H9 (cell line): ENCODE measurements around the gene RAMAC. TPM values are rescaled to one million over a fixed set of nuclear protein-coding genes. Genes with fewer than 3 reads are reported as not detected.

ENCODE experiments used
- DNase-seq: peaks from one replicate; pipeline ENCODE4 v3.0.0-alpha.2; 2017
- H2AFZ ChIP-seq: one replicate; pipeline ENCODE4 v1.6.1; 2013; ENCODE audit warnings: mild to moderate bottlenecking, low read length, control low read depth, moderate library complexity
- H2AK5ac ChIP-seq: 2 replicates; pipeline ENCODE4 v1.6.1; 2013; ENCODE audit warnings: low read length, control low read depth, mixed read lengths; ENCODE audit not compliant: insufficient read length
- H2BK120ac ChIP-seq: one replicate; pipeline ENCODE4 v1.6.1; 2013; ENCODE audit warnings: low read depth, mild to moderate bottlenecking, low read length, control low read depth, inconsistent platforms; ENCODE audit not compliant: poor library complexity, severe bottlenecking
- H2BK12ac ChIP-seq: 2 replicates; pipeline ENCODE4 v1.6.1; 2013; ENCODE audit warnings: low read length, control low read depth, mixed read lengths, low read depth; ENCODE audit not compliant: insufficient read length
- H2BK15ac ChIP-seq: 2 replicates; pipeline ENCODE4 v1.6.1; 2013; ENCODE audit warnings: low read depth, low read length, control low read depth
- H2BK20ac ChIP-seq: one replicate; pipeline ENCODE4 v1.6.1; 2013; ENCODE audit warnings: low read depth, mild to moderate bottlenecking, low read length, control low read depth, inconsistent platforms; ENCODE audit not compliant: poor library complexity, severe bottlenecking
- H2BK5ac ChIP-seq: 2 replicates; pipeline ENCODE4 v1.6.1; 2013; ENCODE audit warnings: low read length, control low read depth, mixed read lengths; ENCODE audit not compliant: insufficient read length
- H3K14ac ChIP-seq: 2 replicates; pipeline ENCODE4 v1.6.1; 2013; ENCODE audit warnings: low read length, control low read depth; ENCODE audit not compliant: insufficient read depth
- H3K18ac ChIP-seq: 2 replicates; pipeline ENCODE4 v1.6.1; 2013; ENCODE audit warnings: low read depth, mild to moderate bottlenecking, mixed read lengths, low read length, control low read depth; ENCODE audit not compliant: insufficient read length
- H3K23ac ChIP-seq: 2 replicates; pipeline ENCODE4 v1.6.1; 2013; ENCODE audit warnings: low read length, control low read depth, mixed read lengths, low read depth; ENCODE audit not compliant: insufficient read length
- H3K23me2 ChIP-seq: 2 replicates; pipeline ENCODE4 v1.6.1; 2013; ENCODE audit warnings: low read depth, mild to moderate bottlenecking, mixed read lengths, low read length, control low read depth; ENCODE audit not compliant: insufficient read length, poor library complexity, severe bottlenecking
- H3K27ac ChIP-seq: 2 replicates; pipeline ENCODE4 v1.5.1; 2013; ENCODE audit warnings: low read length, control low read depth, mixed read lengths, low read depth; ENCODE audit not compliant: insufficient read length
- H3K27me3 ChIP-seq: 2 replicates; pipeline ENCODE4 v1.6.1; 2013; ENCODE audit warnings: low read length, control low read depth, inconsistent platforms; ENCODE audit not compliant: insufficient read depth
- H3K4ac ChIP-seq: 2 replicates; pipeline ENCODE4 v1.6.1; 2013; ENCODE audit warnings: low read depth, mild to moderate bottlenecking, control low read depth, inconsistent platforms, low read length, moderate library complexity
- H3K4me1 ChIP-seq: 2 replicates; pipeline ENCODE4 v1.6.1; 2013; ENCODE audit warnings: low read length, control low read depth, inconsistent platforms; ENCODE audit not compliant: insufficient read depth
- H3K4me2 ChIP-seq: 2 replicates; pipeline ENCODE4 v1.6.1; 2013; ENCODE audit warnings: low read length, control low read depth, mixed read lengths; ENCODE audit not compliant: insufficient read length, insufficient read depth
- H3K56ac ChIP-seq: 2 replicates; pipeline ENCODE4 v1.6.1; 2013; ENCODE audit warnings: low read depth, mild to moderate bottlenecking, mixed read lengths, low read length, control low read depth; ENCODE audit not compliant: insufficient read length
- H3K79me1 ChIP-seq: 2 replicates; pipeline ENCODE4 v1.6.1; 2013; ENCODE audit warnings: low read depth, mild to moderate bottlenecking, moderate library complexity, low read length, control low read depth, inconsistent platforms; ENCODE audit not compliant: insufficient read depth, poor library complexity, severe bottlenecking
- H3K79me2 ChIP-seq: 2 replicates; pipeline ENCODE4 v1.6.1; 2013; ENCODE audit warnings: low read length, control low read depth, inconsistent platforms; ENCODE audit not compliant: insufficient read depth
- H3K9ac ChIP-seq: 2 replicates; pipeline ENCODE4 v1.6.1; 2013; ENCODE audit warnings: low read length, control low read depth, mixed read lengths; ENCODE audit not compliant: insufficient read length; ENCODE audit errors: extremely low read depth
- H3K9me3 ChIP-seq: one replicate; pipeline ENCODE4 v1.6.1; 2013; ENCODE audit warnings: low read depth, low read length, inconsistent platforms; ENCODE audit not compliant: control insufficient read depth
- H3T11ph ChIP-seq: one replicate; pipeline ENCODE4 v1.6.1; 2013; ENCODE audit warnings: mild to moderate bottlenecking, low read length, control low read depth, inconsistent platforms
- H4K20me1 ChIP-seq: one replicate; pipeline ENCODE4 v1.6.1; 2013; ENCODE audit not compliant: control insufficient read depth, insufficient read length, insufficient read depth
- H4K5ac ChIP-seq: 2 replicates; pipeline ENCODE4 v1.6.1; 2013; ENCODE audit warnings: low read depth, mild to moderate bottlenecking, mixed read lengths, low read length, control low read depth; ENCODE audit not compliant: insufficient read length
- H4K8ac ChIP-seq: replicated peaks from 2 replicates; pipeline ENCODE4 v1.6.1; 2013; ENCODE audit warnings: low read length, control low read depth, mixed read lengths, low read depth; ENCODE audit not compliant: insufficient read length
- H4K91ac ChIP-seq: 2 replicates; pipeline ENCODE4 v1.6.1; 2013; ENCODE audit warnings: low read depth, mild to moderate bottlenecking, moderate library complexity, mixed read lengths, low read length, control low read depth; ENCODE audit not compliant: insufficient read length
- H3K27ac Mint-ChIP-seq, 3 experiments: 2 replicates in 2 of 3; 3 replicates in 1 of 3; pipeline ENCODE4 v1.8.0; 2020 to 2021; ENCODE audit warnings: mixed read lengths in 3 of 3, mild to moderate bottlenecking in 1 of 3, moderate library complexity in 1 of 3
- H3K27me3 Mint-ChIP-seq: 2 replicates; pipeline ENCODE4 v1.8.0; 2021; ENCODE audit warnings: low read depth, mild to moderate bottlenecking, moderate library complexity, mixed read lengths
- H3K36me3 Mint-ChIP-seq, 3 experiments: 2 replicates in 2 of 3; 3 replicates in 1 of 3; pipeline ENCODE4 v1.8.0; 2020 to 2021; ENCODE audit warnings: low read depth in 3 of 3, mixed read lengths in 3 of 3; ENCODE audit not compliant: insufficient read depth in 1 of 3
- H3K4me1 Mint-ChIP-seq, 2 experiments: 2 replicates each; pipeline ENCODE4 v1.8.0; 2020; ENCODE audit warnings: mixed read lengths in 2 of 2
- H3K4me3 Mint-ChIP-seq, 2 experiments: 2 replicates in 1 of 2; 3 replicates in 1 of 2; pipeline ENCODE4 v1.8.0; 2020 to 2021; ENCODE audit warnings: mild to moderate bottlenecking in 2 of 2, mixed read lengths in 2 of 2, moderate library complexity in 1 of 2
- H3K9me3 Mint-ChIP-seq, 2 experiments: 2 replicates in 1 of 2; 3 replicates in 1 of 2; pipeline ENCODE4 v1.8.0; 2020; ENCODE audit warnings: mild to moderate bottlenecking in 2 of 2, mixed read lengths in 2 of 2, moderate library complexity in 1 of 2
- CTCF ChIP-seq: fragments of 200-600 bp; sonication (generic); conservative IDR thresholded peaks from 3 replicates; pipeline ENCODE4 v1.8.0; 2021; ENCODE audit warnings: antibody characterized with exemption, mild to moderate bottlenecking
- WGBS: extraction: QIAGEN DNeasy Blood & Tissue Kit; methylation state at CpG from one replicate; pipeline ENCODE4 v1.1.7; 2013; ENCODE audit warnings: missing lambda C conversion rate, low lambda C conversion rate, mixed read lengths; ENCODE audit not compliant: insufficient read length; ENCODE audit errors: extremely low coverage; 5-methylcytosine and 5-hydroxymethylcytosine counted together
- total RNA-seq: library from RNA; stranded (reverse); gene quantifications from 2 replicates; pipeline ENCODE4 v1.2.1, GENCODE V29; 2021

The RAMAC gene
- total RNA-seq, 1 experiment from 2014 or later: 35.8 TPM

DNA sequence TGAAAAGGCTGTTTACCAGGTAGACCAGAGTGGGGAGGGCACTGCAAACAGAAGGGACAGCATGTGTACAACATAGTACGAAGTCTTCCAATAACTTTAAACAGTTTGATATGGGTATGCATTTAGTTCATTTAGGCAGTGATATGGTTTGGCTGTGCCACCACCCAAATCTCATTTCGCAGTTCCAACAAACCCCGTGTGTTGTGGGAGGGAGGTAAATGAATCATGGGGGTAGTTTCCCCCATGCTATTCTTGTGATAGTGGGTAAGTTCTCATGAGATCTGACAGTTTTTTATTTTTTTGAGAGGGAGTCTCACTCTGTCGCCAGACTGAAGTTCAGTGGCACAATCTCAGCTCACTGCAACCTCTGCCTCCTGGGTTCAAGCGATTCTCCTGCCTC is 7.6 kb upstream of the RAMAC start:
- Mint-ChIP-seq H3K4me1 (no peaks in the 10 kb centered on the region), H3K27ac (no peak overlapping the region), H3K36me3 (no peaks in the 10 kb centered on the region), H3K27me3 (peaks cover 9% of the 10 kb centered on the region), H3K9me3 (no peaks in the 10 kb centered on the region), H3K4me3 (no peak overlapping the region)
- no peak overlapping the region for H3K27ac ChIP-seq
- H2BK120ac ChIP-seq: no peak overlapping the region
- H3K79me2 ChIP-seq: no peaks in the 10 kb centered on the region
- H3K27me3 ChIP-seq: no peaks in the 10 kb centered on the region
- no peak overlapping the region for H3K14ac ChIP-seq
- H3T11ph ChIP-seq: no peak overlapping the region
- no peaks in the 10 kb centered on the region for H3K79me1 ChIP-seq
- no peak for DNase-seq
- no peak overlapping the region for H2BK20ac ChIP-seq
- no peaks in the 10 kb centered on the region for H3K23me2 ChIP-seq
- H3K18ac ChIP-seq: no peak overlapping the region
- no peak overlapping the region for H3K4me2 ChIP-seq
- H4K20me1 ChIP-seq: no peaks in the 10 kb centered on the region
- H3K4me1 ChIP-seq: no peaks in the 10 kb centered on the region
- no peak for TF ChIP-seq CTCF
- no peak overlapping the region for H3K56ac ChIP-seq
- no peak overlapping the region for H4K8ac ChIP-seq
- no peak overlapping the region for H3K4ac ChIP-seq
- no CpG with 5 or more reads among the region's 5 CpGs for WGBS
- H3K23ac ChIP-seq: no peak overlapping the region
- no peak overlapping the region for H3K9ac ChIP-seq
- H2BK15ac ChIP-seq: no peak overlapping the region
- no peak overlapping the region for H2BK5ac ChIP-seq
- no peak overlapping the region for H2AK5ac ChIP-seq
- H3K9me3 ChIP-seq: no peaks in the 10 kb centered on the region
- H4K5ac ChIP-seq: no peak overlapping the region
- H2AFZ ChIP-seq: no peak overlapping the region
- H4K91ac ChIP-seq: no peak overlapping the region
- no peak overlapping the region for H2BK12ac ChIP-seq
